ENCODE data around the gene HLA-DPB1.

HLA-DPB1 gene

DNA sequence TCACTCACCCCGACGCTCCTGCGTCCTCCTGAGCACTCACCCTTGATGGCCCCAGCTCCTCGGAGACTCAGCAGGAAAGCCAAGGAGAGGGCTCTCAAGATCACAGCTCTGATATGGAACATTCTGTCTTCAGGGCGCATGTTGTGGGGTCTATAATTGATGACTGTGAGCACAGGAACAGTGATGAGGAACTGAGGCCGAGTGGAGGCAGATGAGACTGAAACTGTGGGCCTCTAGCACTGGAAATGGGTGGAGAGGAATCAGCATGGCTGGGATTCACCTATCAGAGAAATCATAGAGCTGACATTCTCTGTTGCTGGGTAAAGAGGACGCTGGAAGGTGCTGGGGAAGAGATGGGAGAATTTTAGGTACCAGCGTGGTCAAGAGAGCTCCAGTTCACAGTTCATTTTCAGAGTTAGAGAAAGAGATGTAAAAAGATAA, 2.3 kb upstream of the HLA-DPB1 start, which contains the start of gene HLA-DPA1:
TSS of gene HLA-DPA1 (minus strand) at position 219 of the 441 bp plus-strand sequence.
- Histone ChIP-seq H3K4me3 (ENCODE audit: low read depth, low read length) (no peak within 1 kb of the TSS), H3K27me3 (replicated peaks) (no peaks in the 10 kb centered on the region), H3K27ac (no peak within 1 kb of the TSS), H3K36me3 (replicated peaks) (no peaks in the 10 kb centered on the region)
- DNase-seq: no peak
- in situ Hi-C loops (cut with HindIII; ENCODE audit: low pct_ligation_motif_present, low sequenced_read_pairs): no loop called here
- TF ChIP-seq CTCF (IDR thresholded peaks at IDR 0.05; ENCODE audit: low read depth, low read length, missing control alignments): no peak

DNA sequence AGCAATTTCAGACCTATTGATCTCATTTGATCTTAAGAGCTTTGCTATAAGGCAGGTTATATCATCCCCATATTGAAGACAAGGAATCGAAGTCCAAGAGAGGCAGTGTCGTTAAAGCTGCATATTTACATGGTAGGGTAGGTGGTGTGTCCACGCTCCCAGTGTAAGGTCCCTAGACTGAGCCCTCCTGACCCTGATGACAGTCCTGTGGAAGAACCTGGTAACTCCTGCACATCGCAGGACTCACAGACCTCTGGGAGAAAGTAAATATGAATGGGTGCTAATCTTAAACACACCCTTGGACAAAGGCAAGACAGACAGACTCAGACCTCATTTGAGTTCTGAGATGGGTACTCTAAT, 602 bp upstream of the HLA-DPB1 start:
- no peak for TF ChIP-seq CTCF (IDR thresholded peaks at IDR 0.05; ENCODE audit: low read depth, low read length, missing control alignments)
- DNase-seq: no peak
- no peak overlapping the region for H3K27ac ChIP-seq
- no peaks in the 10 kb centered on the region for H3K27me3 ChIP-seq (replicated peaks)
- no peak overlapping the region for H3K4me3 ChIP-seq (ENCODE audit: low read depth, low read length)
- in situ Hi-C loops (cut with HindIII; ENCODE audit: low pct_ligation_motif_present, low sequenced_read_pairs): no loop called here
- no peaks in the 10 kb centered on the region for H3K36me3 ChIP-seq (replicated peaks)

GRCh38 chr6:33076406-33076934, 680 bp downstream of the HLA-DPB1 start:
- no peak for TF ChIP-seq CTCF (IDR thresholded peaks at IDR 0.05; ENCODE audit: low read depth, low read length, missing control alignments)
- DNase-seq: no peak
- in situ Hi-C loops (cut with HindIII; ENCODE audit: low pct_ligation_motif_present, low sequenced_read_pairs): no loop called here
- no peak overlapping the region for H3K27ac ChIP-seq
- no peaks in the 10 kb centered on the region for H3K36me3 ChIP-seq (replicated peaks)
- H3K4me3 ChIP-seq (ENCODE audit: low read depth, low read length): no peak overlapping the region
- H3K27me3 ChIP-seq (replicated peaks): no peaks in the 10 kb centered on the region

DNA sequence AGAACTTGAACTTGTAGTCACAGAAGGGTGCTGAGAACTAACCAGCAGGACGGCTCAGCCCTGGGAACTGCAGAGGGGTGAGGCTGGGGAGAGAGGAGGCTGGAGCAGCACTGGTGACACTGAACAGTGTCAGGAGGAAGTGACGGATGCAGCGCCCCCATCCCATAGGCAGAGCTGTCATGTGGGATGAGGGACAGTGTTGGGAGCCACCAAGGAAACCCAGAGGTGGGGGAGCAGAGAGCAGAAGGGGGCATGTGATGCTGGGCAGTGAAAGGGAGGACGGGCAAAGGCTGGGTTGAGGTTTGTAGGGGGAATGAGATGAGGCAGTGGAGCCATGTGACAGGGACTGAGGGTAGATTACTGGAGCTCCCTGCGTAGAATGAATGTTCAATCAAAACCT, 2.1 kb downstream of the HLA-DPB1 start:
- in situ Hi-C loops (cut with HindIII; ENCODE audit: low pct_ligation_motif_present, low sequenced_read_pairs): no loop called here
- no peaks in the 10 kb centered on the region for H3K27me3 ChIP-seq (replicated peaks)
- no peak overlapping the region for H3K4me3 ChIP-seq (ENCODE audit: low read depth, low read length)
- H3K27ac ChIP-seq: no peak overlapping the region
- TF ChIP-seq CTCF (IDR thresholded peaks at IDR 0.05; ENCODE audit: low read depth, low read length, missing control alignments): no peak
- DNase-seq: no peak
- no peaks in the 10 kb centered on the region for H3K36me3 ChIP-seq (replicated peaks)

- Histone ChIP-seq H3K27me3 (replicated peaks) (no peaks in the 10 kb centered on the region), H3K27ac (no peak overlapping the region), H3K4me3 (ENCODE audit: low read depth, low read length) (no peak overlapping the region), H3K36me3 (replicated peaks) (no peaks in the 10 kb centered on the region)
- DNase-seq: no peak
- no peak for TF ChIP-seq CTCF (IDR thresholded peaks at IDR 0.05; ENCODE audit: low read depth, low read length, missing control alignments)
- in situ Hi-C loops (cut with HindIII; ENCODE audit: low pct_ligation_motif_present, low sequenced_read_pairs): no loop called here
These were observed 2.7 kb downstream of the HLA-DPB1 start for GRCh38 chr6:33078442-33078841.

GRCh38 chr6:33078919-33079521, 3.2 kb downstream of the HLA-DPB1 start:
- H3K27me3 ChIP-seq (replicated peaks): no peaks in the 10 kb centered on the region
- H3K27ac ChIP-seq: no peak overlapping the region
- H3K36me3 ChIP-seq (replicated peaks): no peaks in the 10 kb centered on the region
- no peak overlapping the region for H3K4me3 ChIP-seq (ENCODE audit: low read depth, low read length)
- DNase-seq: no peak
- in situ Hi-C loops (cut with HindIII; ENCODE audit: low pct_ligation_motif_present, low sequenced_read_pairs): no loop called here
- TF ChIP-seq CTCF (IDR thresholded peaks at IDR 0.05; ENCODE audit: low read depth, low read length, missing control alignments): no peak

Measured in brain microvascular endothelial cell (primary cell).